HepG2 (cell line): ENCODE results near the gene TCF25. TPM values are rescaled to one million over a fixed set of nuclear protein-coding genes. Genes with fewer than 3 reads are reported as not detected.
A peak's percentile ranks its signal among the peaks of the same experiment; 100 is the strongest.

Source experiments
- CCAR2 ChIP-seq: fragments of 200-400 bp; formaldehyde crosslinking; optimal IDR thresholded peaks from 2 replicates; pipeline ENCODE3; 2018; ENCODE audit warnings: low read depth, mild to moderate bottlenecking, low read length, moderate library complexity
- FOXA3 ChIP-seq: IDR thresholded peaks from 2 replicates; pipeline ENCODE4 v1.6.1; 2016; ENCODE audit warnings: missing genetic modification reagents, missing compliant biosample characterization
- IKZF1 ChIP-seq: fragments of 450-650 bp; IDR thresholded peaks from 2 replicates; pipeline ENCODE4 v1.7.1; 2016
- KDM4B ChIP-seq: sonication (generic); formaldehyde crosslinking; IDR thresholded peaks from 2 replicates; pipeline ENCODE4 v1.4.0; 2020; ENCODE audit warnings: missing genetic modification reagents
- MEIS2 ChIP-seq: sonication (generic); formaldehyde crosslinking; IDR thresholded peaks from 2 replicates; pipeline ENCODE4 v1.9.0; 2021; ENCODE audit warnings: mild to moderate bottlenecking, missing genetic modification reagents
- PHB2 ChIP-seq: fragments of 450-650 bp; IDR thresholded peaks from 2 replicates; pipeline ENCODE4 v1.6.1; 2018; ENCODE audit not compliant: partially characterized antibody
- PHF8 ChIP-seq: sonication (generic); formaldehyde crosslinking; IDR thresholded peaks from 2 replicates; pipeline ENCODE4 v1.5.0; 2020; ENCODE audit warnings: missing genetic modification reagents
- SAFB2 ChIP-seq: sonication (generic); formaldehyde crosslinking; IDR thresholded peaks from 2 replicates; pipeline ENCODE4 v1.5.1; 2020; ENCODE audit warnings: missing genetic modification reagents, low read depth, mild to moderate bottlenecking, borderline replicate concordance
- ZFX ChIP-seq: sonication (generic); formaldehyde crosslinking; IDR thresholded peaks from 2 replicates; pipeline ENCODE4 v1.4.0; 2020; ENCODE audit warnings: mild to moderate bottlenecking, low read depth, missing genetic modification reagents, moderate library complexity
- ZNF143 ChIP-seq: sonication (generic); formaldehyde crosslinking; IDR thresholded peaks from 2 replicates; pipeline ENCODE4 v1.4.0; 2020; ENCODE audit warnings: missing genetic modification reagents
- ZNF234 ChIP-seq: sonication (generic); formaldehyde crosslinking; conservative IDR thresholded peaks from 2 replicates; pipeline ENCODE4 v1.5.1; 2020; ENCODE audit warnings: mild to moderate bottlenecking, missing genetic modification reagents
- ZNF296 ChIP-seq: sonication (generic); formaldehyde crosslinking; conservative IDR thresholded peaks from 2 replicates; pipeline ENCODE4 v1.5.0; 2020; ENCODE audit warnings: mild to moderate bottlenecking, missing genetic modification reagents
- ZNF317 ChIP-seq: sonication (generic); formaldehyde crosslinking; IDR thresholded peaks from 2 replicates; pipeline ENCODE4 v1.5.0; 2020; ENCODE audit warnings: mild to moderate bottlenecking, missing genetic modification reagents
- ZNF329 ChIP-seq: sonication (generic); formaldehyde crosslinking; IDR thresholded peaks from 2 replicates; pipeline ENCODE4 v1.9.0; 2021; ENCODE audit warnings: low read depth, mild to moderate bottlenecking, missing genetic modification reagents
- ZNF337 ChIP-seq: sonication (generic); formaldehyde crosslinking; IDR thresholded peaks from 2 replicates; pipeline ENCODE4 v1.5.1; 2020; ENCODE audit warnings: missing genetic modification reagents, low read depth, mild to moderate bottlenecking, borderline replicate concordance
- ZNF34 ChIP-seq: sonication (generic); formaldehyde crosslinking; IDR thresholded peaks from 2 replicates; pipeline ENCODE4 v1.4.0; 2020; ENCODE audit warnings: mild to moderate bottlenecking, missing genetic modification reagents, borderline replicate concordance
- ZNF446 ChIP-seq: sonication (generic); formaldehyde crosslinking; IDR thresholded peaks from 2 replicates; pipeline ENCODE4 v1.5.0; 2020; ENCODE audit warnings: mild to moderate bottlenecking, missing genetic modification reagents
- ZNF468 ChIP-seq: sonication (generic); formaldehyde crosslinking; IDR thresholded peaks from 2 replicates; pipeline ENCODE4 v1.8.0; 2022; ENCODE audit warnings: mild to moderate bottlenecking, moderate library complexity, missing genetic modification reagents
- ZNF629 ChIP-seq: sonication (generic); formaldehyde crosslinking; conservative IDR thresholded peaks from 2 replicates; pipeline ENCODE4 v1.5.0; 2020; ENCODE audit warnings: missing genetic modification reagents
- ZSCAN21 ChIP-seq: sonication (generic); formaldehyde crosslinking; IDR thresholded peaks from 2 replicates; pipeline ENCODE4 v1.8.0; 2022; ENCODE audit warnings: mild to moderate bottlenecking, missing genetic modification reagents, moderate library complexity, borderline replicate concordance
- polyA plus RNA-seq, 8 experiments: library from polyadenylated mRNA; depleted of rRNA in 3 of 8; stranded (reverse) in 7 of 8; unstranded in 1 of 8; fragments of >200 nt; fragmentation: Illumina TruSeq in 4 of 8; extraction: Trizol in 4 of 8; gene quantifications; 2 replicates each; pipeline versions ENCODE4 v1.2.1 to v1.2.3, GENCODE V29; 2011 to 2016; ENCODE audit warnings: low read depth in 4 of 8, missing spikeins in 1 of 8, mixed read lengths in 1 of 8; ENCODE audit not compliant: insufficient read depth in 1 of 8
- total RNA-seq, 5 experiments: library from RNA; depleted of rRNA; stranded (reverse); fragments of >200 nt; fragmentation: Illumina TruSeq; extraction: Trizol; gene quantifications; 2 replicates each; pipeline ENCODE4 v1.2.3, GENCODE V29; 2016; ENCODE audit warnings: low read depth in 1 of 5
- TF ChIP-seq, protein P1 (sequence below): IDR thresholded peaks from 2 replicates; pipeline ENCODE4 v1.6.1; 2016
- TF ChIP-seq, protein P2 (sequence below): sonication (generic); formaldehyde crosslinking; IDR thresholded peaks from one replicate; pipeline ENCODE4 v1.5.1; 2020; ENCODE audit warnings: mild to moderate bottlenecking, missing genetic modification reagents; ENCODE audit errors: not compliant biosample characterization

Gene TCF25
- total and polyA plus RNA-seq, 2 of the 13 experiments (the other 11 are each of a cell fraction or from before 2014, with no cell fraction given) = 138 to 206 TPM

- TF ChIP-seq ZNF468 (CRISPR knock-in tag) (0 out of 2 replicates have a peak, but pooled peaks have one; percentile 36), ZNF329 (CRISPR knock-in tag) (no peak), PHF8 (no peak), ZNF629 (CRISPR knock-in tag) (no peak), MEIS2 (CRISPR knock-in tag) (0 out of 2 replicates have a peak, but pooled peaks have one; percentile 40), KDM4B (CRISPR knock-in tag) (no peak), PHB2 (no peak), ZNF234 (CRISPR knock-in tag) (no peak), CCAR2 (peak; percentile 74), ZNF34 (CRISPR knock-in tag) (no peak), SAFB2 (no peak), IKZF1 (no peak), ZNF143 (CRISPR knock-in tag) (no peak), ZNF296 (CRISPR knock-in tag) (0 out of 2 replicates have a peak, but pooled peaks have one; percentile 43), ZFX (CRISPR knock-in tag) (peak; percentile 32; the same call in 1 of the 2 replicates), ZNF317 (no peak), FOXA3 (CRISPR knock-in tag) (peak; percentile 84), ZSCAN21 (CRISPR knock-in tag) (no peak), ZNF337 (CRISPR knock-in tag) (no peak), ZNF446 (CRISPR knock-in tag) (no peak)
- TF ChIP-seq, protein P1, sequence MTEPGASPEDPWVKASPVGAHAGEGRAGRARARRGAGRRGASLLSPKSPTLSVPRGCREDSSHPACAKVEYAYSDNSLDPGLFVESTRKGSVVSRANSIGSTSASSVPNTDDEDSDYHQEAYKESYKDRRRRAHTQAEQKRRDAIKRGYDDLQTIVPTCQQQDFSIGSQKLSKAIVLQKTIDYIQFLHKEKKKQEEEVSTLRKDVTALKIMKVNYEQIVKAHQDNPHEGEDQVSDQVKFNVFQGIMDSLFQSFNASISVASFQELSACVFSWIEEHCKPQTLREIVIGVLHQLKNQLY = 0 out of 2 replicates have a peak, but pooled peaks have one; percentile 10
- TF ChIP-seq, protein P2, sequence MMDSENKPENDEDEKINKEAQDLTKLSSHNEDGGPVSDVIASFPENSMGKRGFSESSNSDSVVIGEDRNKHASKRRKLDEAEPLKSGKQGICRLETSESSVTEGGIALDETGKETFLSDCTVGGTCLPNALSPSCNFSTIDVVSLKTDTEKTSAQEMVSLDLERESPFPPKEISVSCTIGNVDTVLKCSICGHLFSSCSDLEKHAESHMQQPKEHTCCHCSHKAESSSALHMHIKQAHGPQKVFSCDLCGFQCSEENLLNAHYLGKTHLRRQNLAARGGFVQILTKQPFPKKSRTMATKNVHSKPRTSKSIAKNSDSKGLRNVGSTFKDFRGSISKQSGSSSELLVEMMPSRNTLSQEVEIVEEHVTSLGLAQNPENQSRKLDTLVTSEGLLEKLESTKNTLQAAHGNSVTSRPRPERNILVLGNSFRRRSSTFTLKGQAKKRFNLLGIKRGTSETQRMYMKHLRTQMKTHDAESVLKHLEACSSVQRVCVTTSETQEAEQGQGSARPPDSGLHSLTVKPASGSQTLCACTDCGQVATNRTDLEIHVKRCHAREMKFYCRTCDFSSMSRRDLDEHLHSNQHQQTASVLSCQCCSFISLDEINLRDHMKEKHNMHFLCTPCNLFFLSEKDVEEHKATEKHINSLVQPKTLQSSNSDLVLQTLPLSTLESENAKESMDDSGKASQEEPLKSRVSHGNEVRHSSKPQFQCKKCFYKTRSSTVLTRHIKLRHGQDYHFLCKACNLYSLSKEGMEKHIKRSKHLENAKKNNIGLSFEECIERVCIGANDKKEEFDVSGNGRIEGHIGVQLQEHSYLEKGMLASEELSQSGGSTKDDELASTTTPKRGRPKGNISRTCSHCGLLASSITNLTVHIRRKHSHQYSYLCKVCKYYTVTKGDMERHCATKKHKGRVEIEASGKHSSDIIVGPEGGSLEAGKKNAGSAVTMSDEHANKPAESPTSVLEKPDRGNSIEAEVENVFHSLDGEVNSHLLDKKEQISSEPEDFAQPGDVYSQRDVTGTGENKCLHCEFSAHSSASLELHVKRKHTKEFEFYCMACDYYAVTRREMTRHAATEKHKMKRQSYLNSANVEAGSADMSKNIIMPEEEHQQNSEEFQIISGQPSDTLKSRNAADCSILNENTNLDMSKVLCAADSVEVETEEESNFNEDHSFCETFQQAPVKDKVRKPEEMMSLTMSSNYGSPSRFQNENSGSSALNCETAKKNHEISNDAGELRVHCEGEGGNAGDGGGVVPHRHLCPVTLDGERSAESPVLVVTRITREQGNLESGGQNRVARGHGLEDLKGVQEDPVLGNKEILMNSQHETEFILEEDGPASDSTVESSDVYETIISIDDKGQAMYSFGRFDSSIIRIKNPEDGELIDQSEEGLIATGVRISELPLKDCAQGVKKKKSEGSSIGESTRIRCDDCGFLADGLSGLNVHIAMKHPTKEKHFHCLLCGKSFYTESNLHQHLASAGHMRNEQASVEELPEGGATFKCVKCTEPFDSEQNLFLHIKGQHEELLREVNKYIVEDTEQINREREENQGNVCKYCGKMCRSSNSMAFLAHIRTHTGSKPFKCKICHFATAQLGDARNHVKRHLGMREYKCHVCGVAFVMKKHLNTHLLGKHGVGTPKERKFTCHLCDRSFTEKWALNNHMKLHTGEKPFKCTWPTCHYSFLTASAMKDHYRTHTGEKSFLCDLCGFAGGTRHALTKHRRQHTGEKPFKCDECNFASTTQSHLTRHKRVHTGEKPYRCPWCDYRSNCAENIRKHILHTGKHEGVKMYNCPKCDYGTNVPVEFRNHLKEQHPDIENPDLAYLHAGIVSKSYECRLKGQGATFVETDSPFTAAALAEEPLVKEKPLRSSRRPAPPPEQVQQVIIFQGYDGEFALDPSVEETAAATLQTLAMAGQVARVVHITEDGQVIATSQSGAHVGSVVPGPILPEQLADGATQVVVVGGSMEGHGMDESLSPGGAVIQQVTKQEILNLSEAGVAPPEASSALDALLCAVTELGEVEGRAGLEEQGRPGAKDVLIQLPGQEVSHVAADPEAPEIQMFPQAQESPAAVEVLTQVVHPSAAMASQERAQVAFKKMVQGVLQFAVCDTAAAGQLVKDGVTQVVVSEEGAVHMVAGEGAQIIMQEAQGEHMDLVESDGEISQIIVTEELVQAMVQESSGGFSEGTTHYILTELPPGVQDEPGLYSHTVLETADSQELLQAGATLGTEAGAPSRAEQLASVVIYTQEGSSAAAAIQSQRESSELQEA (CRISPR knock-in tag) = peak; percentile 40
These were observed 43.6 kb upstream of the TCF25 start (continued) for GRCh38 chr16:89829630-89830437.
